ENCODE measurements around the gene GIMAP2.

DNA sequence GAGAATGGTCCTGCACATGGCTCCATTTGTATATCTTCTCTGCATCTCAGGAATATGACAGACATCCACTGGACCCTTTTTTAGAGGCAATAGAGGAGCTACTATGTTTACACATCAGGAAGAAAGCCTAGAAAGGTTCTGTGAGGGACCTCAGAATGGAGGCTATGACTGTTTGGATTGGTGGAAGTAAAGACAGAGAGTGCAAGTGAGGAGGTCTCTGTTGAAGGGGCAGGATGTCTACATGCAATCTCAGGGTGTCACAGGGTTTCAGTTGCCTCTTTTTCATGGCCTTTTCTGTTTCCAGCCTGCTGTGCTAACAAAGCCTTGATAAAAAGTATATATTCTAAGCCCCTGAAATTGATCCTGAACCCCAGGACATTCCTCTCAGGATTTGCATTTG, 43.7 kb upstream of the GIMAP2 start:
- TF ChIP-seq, protein P1, sequence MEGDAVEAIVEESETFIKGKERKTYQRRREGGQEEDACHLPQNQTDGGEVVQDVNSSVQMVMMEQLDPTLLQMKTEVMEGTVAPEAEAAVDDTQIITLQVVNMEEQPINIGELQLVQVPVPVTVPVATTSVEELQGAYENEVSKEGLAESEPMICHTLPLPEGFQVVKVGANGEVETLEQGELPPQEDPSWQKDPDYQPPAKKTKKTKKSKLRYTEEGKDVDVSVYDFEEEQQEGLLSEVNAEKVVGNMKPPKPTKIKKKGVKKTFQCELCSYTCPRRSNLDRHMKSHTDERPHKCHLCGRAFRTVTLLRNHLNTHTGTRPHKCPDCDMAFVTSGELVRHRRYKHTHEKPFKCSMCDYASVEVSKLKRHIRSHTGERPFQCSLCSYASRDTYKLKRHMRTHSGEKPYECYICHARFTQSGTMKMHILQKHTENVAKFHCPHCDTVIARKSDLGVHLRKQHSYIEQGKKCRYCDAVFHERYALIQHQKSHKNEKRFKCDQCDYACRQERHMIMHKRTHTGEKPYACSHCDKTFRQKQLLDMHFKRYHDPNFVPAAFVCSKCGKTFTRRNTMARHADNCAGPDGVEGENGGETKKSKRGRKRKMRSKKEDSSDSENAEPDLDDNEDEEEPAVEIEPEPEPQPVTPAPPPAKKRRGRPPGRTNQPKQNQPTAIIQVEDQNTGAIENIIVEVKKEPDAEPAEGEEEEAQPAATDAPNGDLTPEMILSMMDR (IDR thresholded peaks at IDR 0.05): no peak
- TF ChIP-seq POLR2AphosphoS5 (IDR thresholded peaks at IDR 0.05): no peak
- TF ChIP-seq POLR2A (IDR thresholded peaks at IDR 0.05): no peak
- TF ChIP-seq EP300 (IDR thresholded peaks at IDR 0.05): no peak

All from sigmoid colon (tissue), 4 donors.